GM23248 (cell line): Measurements from ENCODE around the gene SLC16A2. TPM values are rescaled to one million over a fixed set of nuclear protein-coding genes. Genes with fewer than 3 reads are reported as not detected.

ENCODE experiments used
- DNase-seq: peaks from one replicate; pipeline ENCODE4 v3.0.0-alpha.2; 2015
- H2AFZ ChIP-seq: fragments of 200-600 bp; sonication (generic); 2 replicates; pipeline ENCODE4 v1.6.1; 2016; ENCODE audit warnings: antibody characterized with exemption
- H3F3A ChIP-seq: fragments of 200-600 bp; sonication (generic); 2 replicates; pipeline ENCODE4 v1.6.1; 2016; ENCODE audit warnings: mild to moderate bottlenecking, antibody characterized with exemption, mixed run types; ENCODE audit not compliant: insufficient read depth
- H3K27ac ChIP-seq: fragments of 200-600 bp; sonication (generic); 2 replicates; pipeline ENCODE4 v1.5.1; 2016; ENCODE audit warnings: mild to moderate bottlenecking
- H3K27me3 ChIP-seq: fragments of 200-600 bp; sonication (generic); replicated peaks from 2 replicates; pipeline ENCODE4 v1.6.1; 2016; ENCODE audit warnings: mild to moderate bottlenecking; ENCODE audit not compliant: insufficient read depth
- H3K36me3 ChIP-seq: fragments of 200-600 bp; sonication (generic); 2 replicates; pipeline ENCODE4 v1.6.1; 2016; ENCODE audit warnings: low read depth, mild to moderate bottlenecking
- H3K4me1 ChIP-seq: fragments of 200-600 bp; sonication (generic); 2 replicates; pipeline ENCODE4 v1.6.1; 2016; ENCODE audit warnings: mild to moderate bottlenecking; ENCODE audit not compliant: insufficient read depth
- H3K4me2 ChIP-seq: fragments of 200-600 bp; sonication (generic); one replicate; pipeline ENCODE4 v1.6.1; 2016; ENCODE audit warnings: mild to moderate bottlenecking; ENCODE audit not compliant: unreplicated experiment
- H3K4me3 ChIP-seq: fragments of 200-600 bp; sonication (generic); 2 replicates; pipeline ENCODE4 v1.5.1; 2016; ENCODE audit warnings: mild to moderate bottlenecking
- H3K79me2 ChIP-seq: fragments of 200-600 bp; sonication (generic); 2 replicates; pipeline ENCODE4 v1.6.1; 2016; ENCODE audit warnings: mild to moderate bottlenecking; ENCODE audit not compliant: insufficient read depth
- H3K9ac ChIP-seq: fragments of 200-600 bp; sonication (generic); 2 replicates; pipeline ENCODE4 v1.6.1; 2016; ENCODE audit warnings: mild to moderate bottlenecking
- H3K9me2 ChIP-seq: fragments of 200-600 bp; sonication (generic); 2 replicates; pipeline ENCODE4 v1.6.1; 2016; ENCODE audit warnings: mixed run types, mild to moderate bottlenecking, moderate library complexity; ENCODE audit not compliant: insufficient read depth
- H3K9me3 ChIP-seq: fragments of 200-600 bp; sonication (generic); one replicate; pipeline ENCODE4 v1.6.1; 2017; ENCODE audit warnings: low read depth
- H4K20me1 ChIP-seq: fragments of 200-600 bp; sonication (generic); 2 replicates; pipeline ENCODE4 v1.6.0; 2016; ENCODE audit not compliant: insufficient read depth
- EZH2 ChIP-seq: fragments of 200-600 bp; sonication (generic); IDR thresholded peaks from 2 replicates; pipeline ENCODE4 v1.6.1; 2018; ENCODE audit warnings: antibody characterized with exemption, mild to moderate bottlenecking; ENCODE audit not compliant: insufficient read depth, poor library complexity, severe bottlenecking
- EZH2phosphoT487 ChIP-seq: fragments of 200-600 bp; sonication (generic); IDR thresholded peaks from 2 replicates; pipeline ENCODE4 v1.6.1; 2018; ENCODE audit warnings: antibody characterized with exemption, moderate library complexity, mild to moderate bottlenecking, low read depth; ENCODE audit not compliant: insufficient read depth
- WGBS, 2 experiments: methylation state at CpG; one replicate each; pipeline ENCODE4 v1.1.6; 2015 to 2017; ENCODE audit warnings: low lambda C conversion rate in 2 of 2, low coverage in 1 of 2; ENCODE audit errors: missing lambda C conversion rate in 2 of 2; 5-methylcytosine and 5-hydroxymethylcytosine counted together
- in situ Hi-C: fragments of 300-500 bp; cut with MboI; formaldehyde crosslinking; loops from 2 replicates; pipeline ENCODE4 v1.15.0; 2020
- polyA plus RNA-seq: library from polyadenylated mRNA; unstranded; fragments of >200 nt; fragmentation: Nextera tagmentation; extraction: Ambion mirVana; gene quantifications from 2 replicates; pipeline ENCODE4 v1.2.1, GENCODE V29; 2016
- total RNA-seq: library from RNA; depleted of rRNA; stranded (reverse); fragments of >200 nt; shearing (Covaris generic); gene quantifications from 2 replicates; pipeline ENCODE4 v1.2.3, GENCODE V29; 2014

SLC16A2 gene
- total and polyA plus RNA-seq, 2 experiments from 2014 or later = 53.0 to 55.6 TPM

DNA sequence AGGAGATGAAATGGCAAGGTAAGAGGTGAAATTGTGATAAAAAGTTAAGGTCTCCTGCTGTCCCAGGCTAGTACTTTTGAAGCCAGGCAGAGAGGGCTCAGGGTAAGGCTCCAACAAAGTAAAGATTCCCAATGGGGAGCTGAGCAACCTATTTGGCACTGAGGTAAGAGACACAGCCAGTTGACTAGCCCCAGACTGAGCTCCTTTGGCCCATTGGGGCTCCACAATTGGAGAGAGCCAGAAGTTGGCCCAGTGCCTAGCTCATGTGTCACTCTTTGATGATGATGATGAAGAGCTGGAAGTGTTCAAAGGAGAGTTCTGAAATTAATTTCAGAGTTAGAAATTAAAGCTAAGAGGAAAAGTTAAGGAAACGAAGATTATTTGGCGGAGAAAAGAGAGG, 98.6 kb downstream of the SLC16A2 start:
- Histone ChIP-seq H3K9me3 (no peaks in the 10 kb centered on the region), H3K27ac (no peak overlapping the region), H2AFZ (no peak overlapping the region), H3K9me2 (no peaks in the 10 kb centered on the region), H3K4me2 (no peak overlapping the region), H3K4me3 (no peak overlapping the region), H3F3A (peaks cover 11% of the 10 kb centered on the region), H4K20me1 (no peaks in the 10 kb centered on the region), H3K27me3 (no peaks in the 10 kb centered on the region), H3K36me3 (no peaks in the 10 kb centered on the region), H3K9ac (no peak overlapping the region), H3K79me2 (no peaks in the 10 kb centered on the region), H3K4me1 (peaks cover 27% of the 10 kb centered on the region)
- WGBS, 2 experiments = 81 to 82% methylated on average over 2 of the region's 2 CpGs
- in situ Hi-C loops = no loop called here
- no peak for TF ChIP-seq EZH2phosphoT487
- TF ChIP-seq EZH2 = no peak
- peak; percentile 17 for DNase-seq

- peak; percentile 18 for DNase-seq
- no peaks in the 10 kb centered on the region for H3K27me3 ChIP-seq
Observed at GRCh38 chrX:74520291-74520690, 99.0 kb downstream of the SLC16A2 start.

DNA sequence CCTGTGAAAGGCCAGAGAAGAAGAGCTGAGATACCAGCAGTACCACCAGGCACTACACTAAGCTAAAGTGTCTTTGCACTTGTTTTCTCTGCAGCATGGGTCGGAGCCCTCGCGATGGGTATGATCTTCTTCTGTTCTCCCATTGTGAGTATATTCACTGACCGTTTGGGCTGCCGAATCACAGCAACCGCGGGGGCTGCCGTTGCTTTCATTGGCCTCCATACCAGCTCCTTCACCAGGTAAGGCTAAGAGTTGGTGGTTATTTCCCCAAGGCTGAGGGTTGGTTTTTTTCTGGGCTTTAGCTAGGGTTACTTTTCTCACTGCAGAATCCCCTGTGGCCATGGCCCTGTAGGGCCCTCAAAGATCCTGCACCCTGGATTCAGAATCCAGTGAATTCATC, 99.6 kb downstream of the SLC16A2 start:
- no peak for DNase-seq
- Histone ChIP-seq H3K4me1 (peaks cover 27% of the 10 kb centered on the region), H3K27ac (no peak overlapping the region), H2AFZ (no peak overlapping the region), H3F3A (peaks cover 11% of the 10 kb centered on the region), H3K4me3 (no peak overlapping the region), H3K9me2 (no peaks in the 10 kb centered on the region), H3K27me3 (no peaks in the 10 kb centered on the region), H3K9ac (no peak overlapping the region), H3K4me2 (no peak overlapping the region), H4K20me1 (no peaks in the 10 kb centered on the region), H3K36me3 (no peaks in the 10 kb centered on the region), H3K79me2 (no peaks in the 10 kb centered on the region), H3K9me3 (no peaks in the 10 kb centered on the region)
- in situ Hi-C loops = no loop called here
- TF ChIP-seq EZH2phosphoT487 (no peak), EZH2 (no peak)
- 98 to 100% methylated on average over 7 to 8 of the region's 8 CpGs for WGBS, 2 experiments

More at GRCh38 chrX:74520291-74520690, 99.0 kb downstream of the SLC16A2 start:
- Histone ChIP-seq H3K4me1 (peaks cover 27% of the 10 kb centered on the region), H3K9me2 (no peaks in the 10 kb centered on the region), H4K20me1 (no peaks in the 10 kb centered on the region), H3K27ac (no peak overlapping the region), H3K4me2 (no peak overlapping the region), H3F3A (peaks cover 11% of the 10 kb centered on the region), H2AFZ (no peak overlapping the region), H3K9ac (no peak overlapping the region), H3K4me3 (no peak overlapping the region), H3K36me3 (no peaks in the 10 kb centered on the region), H3K79me2 (no peaks in the 10 kb centered on the region), H3K9me3 (no peaks in the 10 kb centered on the region)
- in situ Hi-C loops = no loop called here
- TF ChIP-seq EZH2 (no peak), EZH2phosphoT487 (no peak)
- 32 to 45% methylated on average over 3 of the region's 3 CpGs for WGBS, 2 experiments

GRCh38 chrX:74521961-74522751, 100.9 kb downstream of the SLC16A2 start:
- WGBS, 2 experiments = 5 to 14% methylated on average over 8 to 9 of the region's 9 CpGs
- Histone ChIP-seq H3K4me1 (peaks cover 27% of the 10 kb centered on the region), H3F3A (peaks cover 11% of the 10 kb centered on the region), H4K20me1 (no peaks in the 10 kb centered on the region), H3K9me3 (no peaks in the 10 kb centered on the region), H3K9ac (peak overlapping the region; percentile 41), H3K27ac (peak overlapping the region; percentile 72), H3K27me3 (no peaks in the 10 kb centered on the region), H3K4me3 (no peak overlapping the region), H3K79me2 (no peaks in the 10 kb centered on the region), H3K9me2 (no peaks in the 10 kb centered on the region), H2AFZ (no peak overlapping the region), H3K4me2 (no peak overlapping the region), H3K36me3 (no peaks in the 10 kb centered on the region)
- in situ Hi-C loops = no loop called here
- no peak for TF ChIP-seq EZH2phosphoT487
- TF ChIP-seq EZH2 = no peak
- peak; percentile 72 for DNase-seq
